HepG2 (cell line): ENCODE data around the gene DDR2. TPM values are rescaled to one million over a fixed set of nuclear protein-coding genes. Genes with fewer than 3 reads are reported as not detected.
A peak's percentile ranks its signal among the peaks of the same experiment; 100 is the strongest.

Source experiments
- AHR ChIP-seq: IDR thresholded peaks from 2 replicates; pipeline ENCODE4 v1.6.1; 2018; ENCODE audit warnings: missing genetic modification reagents, missing compliant biosample characterization
- FOXJ3 ChIP-seq: sonication (generic); formaldehyde crosslinking; IDR thresholded peaks from 2 replicates; pipeline ENCODE4 v1.4.0; 2020; ENCODE audit warnings: missing genetic modification reagents, mild to moderate bottlenecking, borderline replicate concordance
- FOXO1 ChIP-seq: sonication (generic); formaldehyde crosslinking; IDR thresholded peaks from 2 replicates; pipeline ENCODE4 v1.4.0; 2020; ENCODE audit warnings: missing genetic modification reagents
- KDM6A ChIP-seq: IDR thresholded peaks from 2 replicates; pipeline ENCODE4 v1.6.1; 2016; ENCODE audit warnings: low read depth
- LCORL ChIP-seq, 2 experiments: fragments of 450-650 bp in 1 of 2; sonication (generic) in 1 of 2; formaldehyde crosslinking in 1 of 2; IDR thresholded peaks; 2 replicates each; pipeline versions ENCODE4 v1.5.0 to v1.6.1; 2017 to 2020; ENCODE audit warnings: antibody characterized with exemption in 1 of 2, missing genetic modification reagents in 1 of 2
- MIER3 ChIP-seq: IDR thresholded peaks from 2 replicates; pipeline ENCODE4 v1.6.1; 2016; ENCODE audit warnings: missing compliant biosample characterization, borderline replicate concordance
- MTA3 ChIP-seq: sonication (generic); formaldehyde crosslinking; IDR thresholded peaks from 2 replicates; pipeline ENCODE4 v1.4.0; 2020; ENCODE audit warnings: missing genetic modification reagents
- PAXIP1 ChIP-seq: sonication (generic); formaldehyde crosslinking; conservative IDR thresholded peaks from 2 replicates; pipeline ENCODE4 v1.4.0; 2020; ENCODE audit warnings: mild to moderate bottlenecking, missing genetic modification reagents, moderate library complexity
- RBAK ChIP-seq: sonication (generic); formaldehyde crosslinking; IDR thresholded peaks from 2 replicates; pipeline ENCODE4 v1.5.1; 2020; ENCODE audit warnings: mild to moderate bottlenecking, missing genetic modification reagents
- SIN3A ChIP-seq: IDR thresholded peaks from 2 replicates; pipeline ENCODE4 v1.6.1; 2011; ENCODE audit warnings: low read depth, mild to moderate bottlenecking, control low read depth, low read length, borderline replicate concordance
- SOX13 ChIP-seq, 3 experiments: fragments of 450-650 bp in 1 of 3; sonication (generic) in 1 of 3; formaldehyde crosslinking in 1 of 3; IDR thresholded peaks in 2 of 3; conservative IDR thresholded peaks in 1 of 3; 2 replicates each; pipeline versions ENCODE4 v1.5.0 to v1.6.1; 2016 to 2020; ENCODE audit warnings: antibody characterized with exemption in 1 of 3, mild to moderate bottlenecking in 1 of 3, missing compliant biosample characterization in 1 of 3, missing genetic modification reagents in 1 of 3, moderate library complexity in 1 of 3
- SOX6 ChIP-seq, 2 experiments: fragments of 450-650 bp in 1 of 2; sonication (generic) in 1 of 2; formaldehyde crosslinking in 1 of 2; IDR thresholded peaks; 2 replicates each; pipeline versions ENCODE4 v1.4.0 to v1.6.1; 2017 to 2020; ENCODE audit warnings: antibody characterized with exemption in 1 of 2, mild to moderate bottlenecking in 1 of 2, missing genetic modification reagents in 1 of 2
- SP4 ChIP-seq: sonication (generic); formaldehyde crosslinking; IDR thresholded peaks from 2 replicates; pipeline ENCODE4 v1.8.1; 2023; ENCODE audit warnings: mild to moderate bottlenecking, missing genetic modification reagents
- U2AF1 ChIP-seq: fragments of 200-400 bp; formaldehyde crosslinking; optimal IDR thresholded peaks from 2 replicates; pipeline ENCODE3; 2017; ENCODE audit warnings: mild to moderate bottlenecking, low read depth, low read length
- ZBTB14 ChIP-seq: sonication (generic); formaldehyde crosslinking; IDR thresholded peaks from 2 replicates; pipeline ENCODE4 v1.4.0; 2020; ENCODE audit warnings: missing genetic modification reagents
- ZMYM4 ChIP-seq: sonication (generic); formaldehyde crosslinking; IDR thresholded peaks from 2 replicates; pipeline ENCODE4 v1.8.1; 2023; ENCODE audit warnings: mild to moderate bottlenecking, missing genetic modification reagents
- ZNF264 ChIP-seq: sonication (generic); formaldehyde crosslinking; IDR thresholded peaks from 2 replicates; pipeline ENCODE4 v1.4.0; 2020; ENCODE audit warnings: missing genetic modification reagents
- ZNF569 ChIP-seq: sonication (generic); formaldehyde crosslinking; IDR thresholded peaks from 2 replicates; pipeline ENCODE4 v1.5.0; 2020; ENCODE audit warnings: mild to moderate bottlenecking, missing genetic modification reagents, moderate library complexity, borderline replicate concordance
- ZSCAN5A ChIP-seq: sonication (generic); formaldehyde crosslinking; IDR thresholded peaks from 2 replicates; pipeline ENCODE4 v1.8.0; 2022; ENCODE audit warnings: mild to moderate bottlenecking, missing genetic modification reagents, borderline replicate concordance
- ZXDC ChIP-seq: sonication (generic); formaldehyde crosslinking; IDR thresholded peaks from 2 replicates; pipeline ENCODE4 v1.5.0; 2020; ENCODE audit warnings: mild to moderate bottlenecking, missing genetic modification reagents
- polyA plus RNA-seq, 8 experiments: library from polyadenylated mRNA; depleted of rRNA in 3 of 8; stranded (reverse) in 7 of 8; unstranded in 1 of 8; fragments of >200 nt; fragmentation: Illumina TruSeq in 4 of 8; extraction: Trizol in 4 of 8; gene quantifications; 2 replicates each; pipeline versions ENCODE4 v1.2.1 to v1.2.3, GENCODE V29; 2011 to 2016; ENCODE audit warnings: low read depth in 4 of 8, missing spikeins in 1 of 8, mixed read lengths in 1 of 8; ENCODE audit not compliant: insufficient read depth in 1 of 8
- total RNA-seq, 5 experiments: library from RNA; depleted of rRNA; stranded (reverse); fragments of >200 nt; fragmentation: Illumina TruSeq; extraction: Trizol; gene quantifications; 2 replicates each; pipeline ENCODE4 v1.2.3, GENCODE V29; 2016; ENCODE audit warnings: low read depth in 1 of 5

The DDR2 gene
- total and polyA plus RNA-seq, 2 of the 13 experiments (the other 11 are each of a cell fraction or from before 2014, with no cell fraction given): 0.36 to 0.38 TPM

GRCh38 chr1:162696286-162696862, 64.1 kb downstream of the DDR2 start (continued):
- TF ChIP-seq ZXDC (CRISPR knock-in tag): no peak
- TF ChIP-seq FOXJ3 (CRISPR knock-in tag): peak; percentile 35; the same call in 1 of the 2 replicates
- TF ChIP-seq SOX13 (IDR thresholded peaks at IDR 0.05): no peak
- TF ChIP-seq SOX13 (CRISPR knock-in tag; conservative IDR thresholded peaks at IDR 0.05 in 1 of 2, IDR thresholded peaks at IDR 0.05 in 1 of 2): peak in 1 of 2 experiments; percentile 54; a peak in 2 of 4 replicates
- TF ChIP-seq MTA3 (CRISPR knock-in tag): no peak
- TF ChIP-seq SOX6 (IDR thresholded peaks at IDR 0.05): no peak
- peak; percentile 45; the same call in 1 of the 2 replicates for TF ChIP-seq SOX6 (CRISPR knock-in tag; IDR thresholded peaks at IDR 0.05)
- TF ChIP-seq PAXIP1: peak; percentile 64
- 0 out of 2 replicates have a peak, but pooled peaks have one; percentile 15 for TF ChIP-seq KDM6A (CRISPR knock-in tag)
- no peak for TF ChIP-seq SP4 (CRISPR knock-in tag)
- no peak for TF ChIP-seq ZBTB14 (CRISPR knock-in tag)
- TF ChIP-seq LCORL (IDR thresholded peaks at IDR 0.05): no peak
- peak; percentile 55; the same call in 1 of the 2 replicates for TF ChIP-seq LCORL (CRISPR knock-in tag; IDR thresholded peaks at IDR 0.05)
- TF ChIP-seq AHR: no peak
- TF ChIP-seq RBAK (CRISPR knock-in tag): peak; percentile 94
- 0 out of 2 replicates have a peak, but pooled peaks have one; percentile 37 for TF ChIP-seq MIER3 (CRISPR knock-in tag)
- no peak for TF ChIP-seq ZNF569 (CRISPR knock-in tag)
- TF ChIP-seq SIN3A: 0 out of 2 replicates have a peak, but pooled peaks have one; percentile 31
- 0 out of 2 replicates have a peak, but pooled peaks have one; percentile 35 for TF ChIP-seq FOXO1 (CRISPR knock-in tag)
- no peak for TF ChIP-seq U2AF1
- TF ChIP-seq ZSCAN5A (CRISPR knock-in tag): no peak
- peak; percentile 52; the same call in 1 of the 2 replicates for TF ChIP-seq ZMYM4
- TF ChIP-seq ZNF264 (CRISPR knock-in tag): no peak
